C4-2B (cell line): ENCODE results near the gene SPRED2.

Source experiments
- H3K27ac ChIP-seq: fragments of 450-650 bp; 2 replicates; pipeline ENCODE4 v1.5.1; 2017
- ZFX ChIP-seq: fragments of 450-650 bp; IDR thresholded peaks from 2 replicates; pipeline ENCODE4 v1.6.1; 2017
- TF ChIP-seq, protein P1 (sequence below): fragments of 450-650 bp; conservative IDR thresholded peaks from 2 replicates; pipeline ENCODE4 v1.5.1; 2017; ENCODE audit warnings: mild to moderate bottlenecking

The SPRED2 gene

DNA sequence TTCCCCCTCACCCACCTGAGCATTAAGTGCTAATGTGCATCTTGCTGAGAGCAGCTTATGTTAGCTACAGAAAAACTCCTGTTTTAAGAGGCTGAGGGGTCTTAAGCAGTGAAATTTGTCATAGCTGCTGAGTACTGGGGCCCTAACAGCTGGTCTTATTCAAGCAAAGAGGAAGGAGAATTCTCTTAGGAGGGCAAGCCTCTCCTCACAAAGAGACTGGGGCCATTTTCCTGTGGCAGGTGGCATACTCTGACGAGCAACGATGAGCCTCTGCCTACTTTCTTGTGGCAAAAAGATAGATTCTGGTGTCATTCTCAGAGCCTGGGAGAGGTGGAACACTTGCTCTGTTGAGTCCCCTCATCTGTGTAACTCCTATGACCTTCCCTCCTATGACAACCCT is 53.2 kb downstream of the SPRED2 start:
- TF ChIP-seq, protein P1, sequence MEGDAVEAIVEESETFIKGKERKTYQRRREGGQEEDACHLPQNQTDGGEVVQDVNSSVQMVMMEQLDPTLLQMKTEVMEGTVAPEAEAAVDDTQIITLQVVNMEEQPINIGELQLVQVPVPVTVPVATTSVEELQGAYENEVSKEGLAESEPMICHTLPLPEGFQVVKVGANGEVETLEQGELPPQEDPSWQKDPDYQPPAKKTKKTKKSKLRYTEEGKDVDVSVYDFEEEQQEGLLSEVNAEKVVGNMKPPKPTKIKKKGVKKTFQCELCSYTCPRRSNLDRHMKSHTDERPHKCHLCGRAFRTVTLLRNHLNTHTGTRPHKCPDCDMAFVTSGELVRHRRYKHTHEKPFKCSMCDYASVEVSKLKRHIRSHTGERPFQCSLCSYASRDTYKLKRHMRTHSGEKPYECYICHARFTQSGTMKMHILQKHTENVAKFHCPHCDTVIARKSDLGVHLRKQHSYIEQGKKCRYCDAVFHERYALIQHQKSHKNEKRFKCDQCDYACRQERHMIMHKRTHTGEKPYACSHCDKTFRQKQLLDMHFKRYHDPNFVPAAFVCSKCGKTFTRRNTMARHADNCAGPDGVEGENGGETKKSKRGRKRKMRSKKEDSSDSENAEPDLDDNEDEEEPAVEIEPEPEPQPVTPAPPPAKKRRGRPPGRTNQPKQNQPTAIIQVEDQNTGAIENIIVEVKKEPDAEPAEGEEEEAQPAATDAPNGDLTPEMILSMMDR, result no peak
- TF ChIP-seq ZFX, result no peak
- H3K27ac ChIP-seq, result no peak overlapping the region

DNA sequence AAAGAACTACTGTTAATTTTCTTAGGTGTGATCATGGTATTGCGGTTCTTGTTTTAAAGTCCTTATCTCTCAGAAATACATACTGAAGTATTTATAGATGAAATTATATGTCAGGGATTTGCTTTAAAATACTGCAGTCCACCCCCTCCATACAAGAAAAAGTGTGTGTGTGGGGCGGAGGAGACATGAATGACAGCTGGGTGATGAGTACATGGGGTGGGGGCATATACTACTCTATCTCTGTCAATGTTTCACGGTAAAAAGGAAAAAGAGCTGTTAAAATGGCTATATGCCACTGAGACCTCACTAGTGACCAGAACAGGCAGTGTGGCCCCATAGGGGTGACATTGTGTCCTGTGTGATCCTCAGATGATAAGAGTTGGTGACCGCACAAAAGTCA is 54.1 kb downstream of the SPRED2 start:
- H3K27ac ChIP-seq, result no peak overlapping the region
- TF ChIP-seq, protein P1, result no peak
- TF ChIP-seq ZFX, result no peak

- H3K27ac ChIP-seq, result no peak overlapping the region
These were observed 54.7 kb downstream of the SPRED2 start for GRCh38 chr2:65377556-65378192.

GRCh38 chr2:65375723-65376122 is 56.7 kb downstream of the SPRED2 start:
- no peak overlapping the region for H3K27ac ChIP-seq
- TF ChIP-seq, protein P1, result no peak
- no peak for TF ChIP-seq ZFX

More at GRCh38 chr2:65377556-65378192, 54.7 kb downstream of the SPRED2 start:
- TF ChIP-seq, protein P1, result no peak
- TF ChIP-seq ZFX, result no peak

- H3K27ac ChIP-seq, result peak overlapping the region; percentile 57
- TF ChIP-seq, protein P1, result no peak
- TF ChIP-seq ZFX, result no peak
These were observed 57.4 kb downstream of the SPRED2 start for GRCh38 chr2:65374999-65375398.

GRCh38 chr2:65374575-65374974 is 57.8 kb downstream of the SPRED2 start:
- peak overlapping the region; percentile 57 for H3K27ac ChIP-seq
- TF ChIP-seq ZFX, result no peak
- TF ChIP-seq, protein P1, result no peak

- TF ChIP-seq, protein P1, result no peak
- TF ChIP-seq ZFX, result no peak
- H3K27ac ChIP-seq, result peak overlapping the region; percentile 57; the same call in 1 of the 2 replicates
These were observed 59.0 kb downstream of the SPRED2 start for GRCh38 chr2:65373365-65373918.
